ENCODE data around the gene MAPK10.
"Not testable (repeated sequence)": the region's sequence is repeated elsewhere in the genome, so short reads cannot be mapped to it uniquely, and the experiment has no call there.

The MAPK10 gene

GRCh38 chr4:86338521-86338920 is 21.3 kb downstream of the MAPK10 start:
- no peak for DNase-seq

DNA sequence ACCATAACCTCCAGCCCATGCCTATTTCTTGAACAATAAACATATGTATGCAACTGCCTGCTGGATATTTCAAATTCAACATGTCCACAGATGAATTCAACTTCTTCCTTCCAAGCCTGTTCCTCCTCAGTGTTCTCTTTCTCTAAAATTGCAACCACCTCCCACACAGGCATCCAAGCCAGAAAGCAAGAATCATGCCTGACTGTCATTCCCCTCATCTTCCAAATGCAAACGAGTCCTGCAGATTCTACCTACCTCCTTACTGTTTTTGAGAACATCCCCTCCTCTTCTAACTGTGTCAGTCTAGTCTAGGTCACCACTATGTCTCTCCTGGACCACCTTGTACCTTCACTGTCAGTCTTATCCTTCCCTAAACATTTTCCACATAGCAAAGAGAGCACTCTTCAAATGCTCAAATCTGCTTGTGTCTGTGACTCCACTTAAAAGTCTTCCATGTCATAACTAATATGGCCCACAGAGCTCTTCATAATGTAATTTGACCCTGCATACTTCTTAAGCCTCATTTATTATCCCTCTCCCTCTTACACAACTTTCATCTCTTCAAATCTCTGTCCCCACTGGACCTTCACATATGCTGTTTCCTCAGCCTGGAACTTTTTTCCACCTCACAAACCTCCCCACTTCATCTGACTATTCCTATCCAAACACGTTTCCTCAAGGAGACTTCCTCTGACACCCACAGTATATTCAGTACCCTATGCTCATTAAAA is 25.7 kb downstream of the MAPK10 start:
- no peak for DNase-seq

DNA sequence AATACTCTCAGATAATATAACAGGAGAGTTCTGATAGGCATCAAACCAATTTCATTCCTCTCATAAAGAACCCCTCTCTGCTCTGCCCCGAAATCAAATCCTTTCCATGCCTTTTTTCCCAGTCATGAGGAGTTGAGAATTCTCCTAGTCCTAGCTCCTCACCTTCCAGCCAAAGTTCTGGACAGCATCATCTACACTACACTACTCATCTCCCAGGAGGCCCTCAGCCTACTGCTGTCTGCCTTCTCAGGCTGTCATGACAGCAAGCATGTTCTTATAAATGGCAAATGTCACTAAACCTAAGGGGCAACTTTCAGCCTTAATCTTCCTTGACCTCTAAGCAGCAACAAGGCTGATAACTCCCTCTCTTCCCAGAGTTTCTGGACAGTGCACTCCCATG is 26.6 kb downstream of the MAPK10 start:
- DNase-seq: no peak

GRCh38 chr4:86330961-86331742 is 28.7 kb downstream of the MAPK10 start:
- DNase-seq: no peak

DNA sequence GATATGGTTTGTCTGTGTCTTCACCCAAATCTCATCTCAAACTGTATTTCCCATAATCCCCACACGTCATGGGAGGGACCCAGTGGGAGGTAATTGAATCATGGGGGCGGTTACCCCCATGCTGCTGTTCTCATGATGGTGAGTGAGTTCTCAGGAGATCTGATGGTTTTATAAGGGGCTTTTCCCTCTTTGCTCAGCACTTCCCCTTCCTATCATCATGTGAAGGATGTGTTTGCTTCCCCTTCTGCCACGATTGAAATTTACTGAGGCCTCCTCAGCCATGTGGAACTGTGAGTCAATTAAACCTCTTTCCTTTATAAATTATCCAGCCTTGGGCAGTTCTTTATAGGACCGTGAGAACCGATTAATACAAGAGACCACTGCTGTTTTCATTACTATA is 29.4 kb downstream of the MAPK10 start:
- DNase-seq: not testable (repeated sequence)

- DNase-seq: no peak
Observed at GRCh38 chr4:86329431-86329830, 30.4 kb downstream of the MAPK10 start.

GRCh38 chr4:86326400-86326799 is 33.5 kb downstream of the MAPK10 start:
- DNase-seq: no peak

DNA sequence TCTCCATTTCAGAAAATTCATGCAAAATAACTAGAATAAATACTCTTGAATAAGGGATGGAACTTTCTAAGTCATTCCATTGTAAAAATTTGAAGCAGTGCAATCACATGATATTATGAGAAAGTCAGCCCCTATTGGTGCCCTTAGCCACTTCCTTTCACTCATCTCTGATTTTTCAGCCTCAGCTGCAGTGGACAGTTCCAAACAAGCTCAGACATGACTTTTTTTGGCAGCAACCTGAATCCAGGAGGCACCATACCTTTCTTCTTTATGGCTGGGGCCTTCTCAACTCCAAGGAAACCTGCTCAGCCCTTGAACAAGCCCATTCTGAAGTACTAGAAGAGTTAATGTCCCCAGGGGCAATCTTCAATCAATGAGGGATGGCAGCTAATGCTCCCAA is 40.5 kb downstream of the MAPK10 start:
- DNase-seq: no peak

DNA sequence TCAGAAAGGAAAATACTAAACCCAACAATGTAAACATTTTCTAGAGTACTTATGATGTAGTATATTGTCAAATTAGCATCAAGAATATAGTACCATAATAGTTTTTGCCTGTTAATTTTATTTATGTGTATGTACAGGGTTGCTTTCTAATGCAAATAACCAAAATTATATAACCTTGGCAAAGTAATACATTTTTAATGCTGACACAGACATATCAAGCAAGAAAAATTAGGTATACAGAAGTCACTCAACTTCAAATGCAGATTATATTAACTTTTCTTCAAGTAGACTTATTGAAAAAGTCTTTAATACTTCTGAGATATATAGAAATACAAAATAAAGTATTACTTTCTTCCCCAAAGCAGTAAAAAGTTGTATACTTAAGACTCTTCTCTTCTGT is 44.3 kb downstream of the MAPK10 start:
- DNase-seq: no peak

DNA sequence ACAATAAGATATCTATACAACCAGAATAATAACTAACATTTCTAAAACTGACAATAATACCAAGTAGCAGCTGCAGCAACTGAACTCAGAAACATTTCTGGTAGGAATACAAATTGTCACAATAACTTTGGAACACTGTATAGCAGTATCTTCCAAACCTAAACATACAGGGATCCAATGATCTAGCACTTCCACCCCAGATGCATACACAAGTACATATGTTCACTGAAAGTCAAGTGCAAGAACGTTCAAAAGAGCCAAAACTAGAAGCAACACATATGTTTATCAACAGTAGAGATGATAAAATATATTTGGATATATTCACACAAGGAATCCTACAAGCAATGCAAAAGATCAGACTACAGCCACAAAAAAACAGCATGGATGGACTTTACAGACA is 46.2 kb downstream of the MAPK10 start:
- no peak for DNase-seq

DNA sequence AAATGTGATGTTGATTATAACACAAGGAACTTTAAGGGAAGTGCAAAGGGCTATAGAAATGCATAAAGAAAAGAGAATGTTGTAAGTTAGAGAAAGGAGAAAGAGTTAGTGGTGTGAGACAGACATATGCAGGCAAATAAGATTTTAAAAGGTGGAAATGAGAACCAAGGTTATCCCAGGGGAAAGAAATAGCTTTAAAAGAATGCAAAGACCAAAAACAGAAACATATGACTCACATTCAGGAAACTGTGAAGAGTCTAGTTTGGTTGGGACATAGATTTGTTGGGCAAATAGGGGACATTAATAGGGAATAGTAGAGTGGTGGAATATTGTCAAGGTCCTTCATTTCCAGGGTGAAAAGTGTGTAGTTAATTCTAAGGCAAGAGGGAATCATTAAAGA is 52.4 kb downstream of the MAPK10 start:
- no peak for DNase-seq

GRCh38 chr4:86306816-86307215 is 53.0 kb downstream of the MAPK10 start:
- no peak for DNase-seq

- no peak for DNase-seq
Observed at GRCh38 chr4:86302830-86303229, 57.0 kb downstream of the MAPK10 start.

DNA sequence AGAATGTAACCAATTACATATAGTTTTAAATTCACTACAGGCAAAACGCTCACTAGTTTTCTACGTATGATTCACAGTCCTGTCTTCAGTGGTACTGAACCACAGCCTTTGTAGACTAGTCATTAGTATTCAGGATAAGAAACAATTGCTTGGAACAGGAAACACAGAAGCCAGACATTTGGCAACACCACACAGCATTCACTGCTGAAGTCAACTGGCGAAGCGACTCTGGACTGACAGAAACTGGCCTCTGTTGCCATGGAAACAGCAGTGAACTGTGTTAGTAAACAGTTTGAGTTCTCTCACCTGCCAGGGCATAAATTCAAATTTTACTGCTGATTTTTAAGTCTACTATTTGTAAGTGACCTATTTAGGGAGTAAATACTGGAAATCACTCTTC is 57.6 kb downstream of the MAPK10 start:
- DNase-seq: no peak

GRCh38 chr4:86300516-86300915 is 59.3 kb downstream of the MAPK10 start:
- no peak for DNase-seq

DNA sequence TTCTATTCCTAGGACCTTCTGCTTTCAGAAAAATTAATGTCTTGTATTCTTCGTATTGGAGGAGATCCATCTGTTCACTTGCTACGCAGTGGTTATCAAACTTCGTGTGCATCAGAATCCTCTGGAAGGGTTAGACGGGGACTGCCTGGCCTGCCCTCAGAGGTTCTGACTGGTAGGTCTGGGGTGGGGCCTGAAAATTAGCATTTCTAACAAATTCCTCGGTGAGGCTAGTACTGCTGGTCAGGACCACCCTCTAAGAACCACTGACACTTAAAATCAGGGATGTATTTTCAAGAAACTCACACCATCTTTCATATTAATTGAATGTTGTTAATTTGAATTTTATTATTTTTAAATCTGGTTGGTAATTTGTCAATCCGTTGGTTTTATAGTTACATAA is 63.0 kb downstream of the MAPK10 start:
- no peak for DNase-seq

DNA sequence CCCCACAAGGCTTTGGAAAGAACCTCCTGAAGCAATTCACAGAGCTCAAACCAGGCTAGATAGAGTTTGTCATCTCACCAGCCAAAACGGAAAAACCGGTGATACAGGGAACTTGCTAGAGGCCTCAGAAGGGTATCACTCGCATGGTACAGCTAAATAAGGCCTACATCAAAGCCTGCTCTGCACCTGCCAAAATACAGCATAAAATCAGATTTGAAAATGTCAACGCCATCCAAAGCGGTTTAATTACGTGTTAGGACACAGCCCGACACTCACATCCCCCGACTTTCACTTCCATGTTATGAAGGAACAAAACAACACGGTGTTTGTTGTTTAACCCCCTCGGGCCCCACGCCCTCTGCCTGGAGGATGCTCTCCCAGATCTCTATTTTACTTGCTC is 65.0 kb downstream of the MAPK10 start:
- no peak for DNase-seq

DNA sequence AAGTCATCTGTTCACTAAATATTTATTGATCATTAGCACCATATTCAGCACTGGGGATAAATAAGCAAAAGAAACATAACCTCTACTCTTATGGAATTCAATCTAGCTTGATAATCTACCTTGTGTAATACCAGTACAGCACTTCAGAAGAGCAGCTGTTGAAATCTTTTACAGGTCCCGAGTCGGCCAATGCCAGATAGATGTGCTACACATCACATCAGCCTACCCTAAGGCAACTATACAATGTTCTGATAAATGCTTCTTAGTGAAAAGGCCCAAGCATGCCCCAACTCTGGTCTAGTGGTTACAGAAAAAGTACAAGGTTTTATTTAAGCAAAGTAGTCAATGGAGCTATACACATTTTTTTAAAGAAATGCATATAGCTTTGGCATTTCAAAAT is 68.7 kb downstream of the MAPK10 start:
- no peak for DNase-seq

DNA sequence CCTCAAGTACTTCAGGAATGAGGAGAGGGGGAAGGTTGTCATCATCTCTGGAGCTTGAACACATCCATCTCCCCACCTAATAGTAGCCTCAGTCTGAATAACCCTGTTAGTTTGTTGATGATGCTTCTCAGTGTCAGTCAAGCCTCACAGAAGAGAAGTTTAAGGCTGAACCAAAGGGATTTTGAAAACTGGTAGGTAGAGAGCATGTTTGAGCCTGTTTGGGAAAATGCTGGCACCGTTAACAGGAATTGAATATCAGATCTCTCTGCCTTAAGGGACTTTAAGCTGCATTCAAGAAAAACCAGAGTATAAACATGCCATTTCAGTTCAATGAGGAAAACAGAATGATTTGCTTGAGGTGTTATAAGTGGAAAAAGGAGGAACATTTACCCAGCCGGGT is 73.1 kb downstream of the MAPK10 start:
- DNase-seq: no peak

GRCh38 chr4:86283371-86283770 is 76.5 kb downstream of the MAPK10 start:
- DNase-seq: no peak

GRCh38 chr4:86280246-86280645 is 79.6 kb downstream of the MAPK10 start:
- DNase-seq: no peak

DNA sequence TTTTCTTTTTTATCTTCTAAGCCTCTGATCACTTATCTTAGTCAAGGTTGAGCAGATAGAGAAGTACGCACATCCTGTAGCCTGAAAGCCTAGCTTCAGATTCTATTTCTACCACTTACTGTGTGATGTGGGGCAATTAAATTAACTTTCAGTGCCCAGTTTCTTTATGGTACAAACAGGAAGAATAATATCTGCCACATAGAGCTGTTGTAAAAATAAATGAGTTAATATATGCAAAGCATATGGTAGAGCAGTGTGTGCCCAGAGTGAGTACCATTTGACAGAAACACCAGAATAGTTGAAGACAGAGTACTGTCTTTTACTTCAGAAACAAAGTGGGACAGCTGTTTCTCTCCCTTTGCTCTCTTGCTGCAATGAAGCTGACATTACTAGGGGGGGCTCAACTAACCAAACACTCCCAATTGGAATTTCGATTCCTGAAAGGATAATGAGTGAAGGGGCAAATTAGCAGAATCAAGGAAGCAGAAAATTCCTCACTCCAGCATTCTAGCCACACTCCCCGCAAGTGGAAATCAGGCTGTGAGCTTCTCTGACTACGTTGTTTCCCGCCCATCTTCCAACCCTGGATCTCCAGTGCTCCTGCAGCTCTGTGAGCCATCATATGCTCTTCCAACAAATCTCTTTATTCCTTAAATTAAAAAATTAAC is 80.4 kb downstream of the MAPK10 start:
- DNase-seq: no peak

DNA sequence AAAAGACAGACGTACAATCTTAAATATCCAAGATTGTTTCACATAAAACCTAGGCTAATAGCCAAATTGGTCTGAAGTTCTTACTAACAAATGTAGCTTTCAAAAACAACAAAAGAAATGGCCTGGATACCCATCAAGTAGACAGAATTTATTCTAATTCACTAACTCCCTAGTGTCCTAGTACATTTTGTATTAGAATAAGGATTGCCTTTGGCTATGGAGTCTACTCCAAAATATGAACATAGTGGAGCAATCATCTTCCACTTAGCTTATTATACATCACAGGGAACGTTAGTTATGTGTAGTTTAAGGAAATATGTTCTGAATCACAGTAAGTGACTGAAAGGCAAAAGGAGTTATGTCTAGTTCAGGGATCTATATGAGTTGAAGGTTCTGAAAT is 81.7 kb downstream of the MAPK10 start:
- DNase-seq: no peak

DNA sequence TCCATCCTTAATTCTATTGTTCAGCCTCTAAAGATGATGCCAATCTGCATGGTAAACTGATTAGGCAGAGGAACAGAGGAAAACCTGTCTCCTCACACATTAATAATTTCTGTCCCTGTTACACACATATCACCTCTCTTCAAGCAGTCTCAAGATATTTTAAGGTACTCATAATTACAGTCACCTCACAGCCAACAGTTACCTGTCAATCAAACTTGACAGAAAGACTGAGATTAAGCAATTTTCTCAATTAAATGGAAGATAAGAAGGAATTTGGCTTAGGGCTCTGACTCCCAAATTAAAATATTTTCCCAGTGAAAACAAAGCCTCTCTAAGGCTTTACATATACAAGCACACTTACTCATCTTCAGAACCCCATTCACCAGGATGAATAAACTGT is 85.2 kb downstream of the MAPK10 start:
- DNase-seq: no peak
